Stimulated activated CD4-positive, alpha-beta T cell treated with anti-CD3 and anti-CD28 coated beads, Interleukin-4, amount 100 ng/mL, for 24 hours (primary cell): Measurements from ENCODE around the gene CKAP2L.
A peak's percentile ranks its signal among the peaks of the same experiment; 100 is the strongest.

Experiments
- DNase-seq: peaks from one replicate; pipeline ENCODE4 v3.0.0-alpha.2; 2020

The CKAP2L gene

GRCh38 chr2:112764071-112765044 lies at the start of gene CKAP2L:
Gene CKAP2L (minus strand): TSS chr2:112764609. CDS start chr2:112764598, 11 bp downstream.
- peak; percentile 97 for DNase-seq

GRCh38 chr2:112813280-112813966 lies 49.0 kb upstream of the CKAP2L start:
- no peak for DNase-seq

DNA sequence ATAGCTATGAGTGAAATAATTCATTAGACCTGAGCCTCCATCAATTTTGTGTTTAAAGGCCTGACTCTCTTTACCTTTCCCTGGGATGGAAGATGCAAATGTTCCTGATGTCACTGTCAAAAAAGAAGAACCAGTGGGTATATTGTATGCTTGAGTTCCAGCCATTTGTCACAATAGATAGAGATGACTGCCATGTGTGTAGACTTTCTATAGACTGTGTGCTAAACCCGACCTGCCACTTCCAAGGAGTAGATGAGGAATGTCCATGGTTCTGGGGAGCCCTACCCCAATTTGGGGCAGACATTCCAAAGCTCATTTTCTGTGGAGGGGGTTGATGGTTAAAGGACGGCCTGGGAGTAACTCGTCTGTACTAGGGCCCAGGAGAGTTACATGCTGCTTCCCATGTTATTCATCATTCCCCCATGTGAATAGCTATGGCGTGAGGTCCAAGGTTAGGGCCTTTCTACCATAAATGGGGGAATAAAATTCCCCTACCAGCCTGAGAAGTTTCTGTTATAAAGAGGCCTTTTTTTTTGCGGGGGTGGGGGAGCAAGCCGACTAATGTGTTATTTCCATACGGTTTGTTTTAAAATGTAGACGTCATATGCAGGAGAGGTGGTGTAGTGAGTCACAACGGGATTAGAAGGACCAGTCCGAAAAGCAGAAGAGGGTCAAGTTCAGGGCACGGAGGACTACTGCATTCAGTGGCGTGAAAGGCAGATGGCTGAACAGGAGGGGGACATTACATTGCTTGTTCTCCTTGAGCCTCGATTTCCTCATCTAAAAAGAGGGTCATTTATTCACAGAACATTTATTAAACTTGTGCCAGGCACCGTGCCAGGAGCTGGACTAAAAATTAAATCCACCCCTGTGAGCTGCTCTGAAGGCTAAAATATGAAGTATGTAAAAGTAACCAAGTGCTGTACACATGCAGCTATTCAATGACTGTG lies 48.2 kb upstream of the CKAP2L start:
- no peak for DNase-seq

- peak; percentile 34 for DNase-seq
Measured at GRCh38 chr2:112811841-112812306, 47.5 kb upstream of the CKAP2L start.

GRCh38 chr2:112811276-112811831 lies 46.9 kb upstream of the CKAP2L start:
- DNase-seq = no peak

DNA sequence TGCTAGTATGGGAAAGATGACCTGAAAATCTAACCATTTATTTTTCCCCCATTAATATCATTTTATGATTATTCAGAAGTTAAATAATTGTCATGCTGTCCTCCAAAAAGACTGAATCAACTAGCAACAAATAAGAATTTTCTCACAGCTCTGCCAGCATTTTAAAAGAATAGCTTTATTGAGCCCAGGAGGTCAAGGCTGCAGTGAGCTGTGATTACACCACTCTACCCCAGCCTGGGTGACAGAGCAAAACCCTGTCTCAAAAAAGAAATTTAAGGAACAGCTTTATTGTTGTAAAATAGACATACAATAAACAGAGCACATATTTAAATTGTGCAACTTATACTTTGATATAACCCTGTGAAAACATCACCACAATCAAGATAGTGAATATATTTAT lies 44.7 kb upstream of the CKAP2L start:
- no peak for DNase-seq

DNA sequence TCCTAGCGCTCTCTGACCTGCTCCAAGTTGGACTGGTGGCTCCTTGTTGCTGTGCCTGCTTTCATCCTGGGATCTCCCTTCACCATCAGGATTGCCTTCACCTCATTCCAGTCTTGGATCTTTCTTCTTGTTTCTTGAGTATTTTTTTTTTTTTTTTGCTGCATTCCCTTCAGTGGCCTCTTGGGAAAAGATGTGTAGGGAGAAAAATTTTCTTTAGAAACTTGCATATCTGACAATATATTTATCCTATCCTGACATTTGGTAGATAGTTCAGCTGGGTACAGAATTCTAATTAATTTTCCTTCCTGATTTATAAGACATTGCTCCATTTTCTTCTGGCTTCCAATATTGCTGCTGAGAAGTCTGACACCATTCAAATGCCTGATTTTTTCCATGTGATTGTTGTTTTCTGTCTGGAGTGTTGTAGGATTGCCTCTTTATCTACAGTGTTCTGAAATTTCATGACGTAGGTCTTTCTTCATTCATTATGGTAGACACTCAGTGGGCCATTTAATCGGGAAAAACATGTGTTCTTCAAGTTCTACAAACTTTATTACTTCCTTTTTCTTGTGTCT lies 42.9 kb upstream of the CKAP2L start:
- no peak for DNase-seq

GRCh38 chr2:112805542-112805941 lies 41.1 kb upstream of the CKAP2L start:
- DNase-seq = no peak

- DNase-seq = no peak
Measured at GRCh38 chr2:112803691-112804521, 39.5 kb upstream of the CKAP2L start.

DNA sequence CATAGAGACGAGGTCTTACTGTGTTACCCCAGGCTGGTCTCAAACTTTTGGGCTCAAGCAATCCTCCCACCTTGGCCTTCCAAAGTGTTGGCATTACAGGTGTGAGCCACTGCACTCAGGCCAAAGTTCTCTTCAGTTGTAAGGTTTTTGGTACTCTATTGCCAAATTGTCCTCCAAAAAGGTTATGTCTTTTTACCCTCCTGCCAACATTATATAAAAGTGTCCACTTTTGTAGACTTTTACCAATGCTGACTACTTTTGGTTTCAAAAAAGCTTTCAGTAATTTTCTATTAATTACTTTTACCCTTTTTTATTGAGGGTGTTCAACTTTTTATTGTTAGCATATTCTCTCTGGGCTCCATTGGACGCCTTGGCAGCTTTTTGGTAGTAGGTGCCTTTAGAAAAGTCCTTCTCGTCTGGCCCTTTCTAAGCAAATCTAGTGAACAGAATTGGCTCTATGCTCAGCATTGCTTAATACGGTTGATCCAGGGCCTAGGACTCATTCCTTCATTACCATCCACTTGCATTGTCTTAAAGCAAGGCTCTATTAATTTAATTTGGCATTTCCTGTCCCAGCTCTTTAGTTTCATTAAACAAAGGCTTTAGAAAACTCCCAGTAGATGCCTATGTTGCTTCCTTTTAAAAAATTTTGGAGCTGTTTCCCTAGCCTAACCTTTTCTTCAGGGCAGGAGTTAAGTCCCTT lies 36.6 kb upstream of the CKAP2L start:
- DNase-seq = no peak

GRCh38 chr2:112798979-112799975 lies 34.9 kb upstream of the CKAP2L start:
- no peak for DNase-seq

GRCh38 chr2:112796486-112796885 lies 32.1 kb upstream of the CKAP2L start:
- no peak for DNase-seq

GRCh38 chr2:112795774-112796173 lies 31.4 kb upstream of the CKAP2L start:
- no peak for DNase-seq

- no peak for DNase-seq
Measured at GRCh38 chr2:112794841-112795240, 30.4 kb upstream of the CKAP2L start.

DNA sequence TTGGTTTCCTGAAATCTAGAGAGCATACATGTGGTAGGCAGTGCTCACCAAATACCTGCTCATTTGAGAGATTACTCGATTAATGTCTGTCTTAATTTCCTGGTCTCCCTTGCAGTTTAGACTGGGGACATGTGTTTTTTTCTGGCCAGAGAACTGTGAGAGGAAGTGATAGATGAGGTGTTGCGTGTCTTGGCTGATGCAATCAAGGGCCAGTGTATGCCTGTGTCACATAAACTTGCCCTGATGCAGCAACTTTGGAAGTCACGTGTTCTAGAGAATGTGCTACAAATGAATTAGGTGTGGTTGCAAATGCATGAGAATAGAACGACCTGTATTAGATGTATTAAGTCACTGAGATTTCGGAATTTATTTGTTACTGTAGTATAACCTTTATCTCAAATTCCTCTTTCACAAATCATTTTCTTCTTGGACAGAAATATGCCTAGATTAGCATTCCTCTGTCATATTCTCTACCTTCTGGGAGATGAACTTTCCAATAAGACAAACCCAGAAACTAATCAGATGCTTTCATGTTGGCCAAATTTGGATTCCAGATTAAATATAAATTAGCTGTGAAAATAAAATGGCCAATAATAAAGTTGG lies 29.8 kb upstream of the CKAP2L start:
- peak; percentile 27 for DNase-seq

- no peak for DNase-seq
Measured at GRCh38 chr2:112793449-112793978, 29.1 kb upstream of the CKAP2L start.

GRCh38 chr2:112792419-112792818 lies 28.0 kb upstream of the CKAP2L start:
- DNase-seq = no peak

DNA sequence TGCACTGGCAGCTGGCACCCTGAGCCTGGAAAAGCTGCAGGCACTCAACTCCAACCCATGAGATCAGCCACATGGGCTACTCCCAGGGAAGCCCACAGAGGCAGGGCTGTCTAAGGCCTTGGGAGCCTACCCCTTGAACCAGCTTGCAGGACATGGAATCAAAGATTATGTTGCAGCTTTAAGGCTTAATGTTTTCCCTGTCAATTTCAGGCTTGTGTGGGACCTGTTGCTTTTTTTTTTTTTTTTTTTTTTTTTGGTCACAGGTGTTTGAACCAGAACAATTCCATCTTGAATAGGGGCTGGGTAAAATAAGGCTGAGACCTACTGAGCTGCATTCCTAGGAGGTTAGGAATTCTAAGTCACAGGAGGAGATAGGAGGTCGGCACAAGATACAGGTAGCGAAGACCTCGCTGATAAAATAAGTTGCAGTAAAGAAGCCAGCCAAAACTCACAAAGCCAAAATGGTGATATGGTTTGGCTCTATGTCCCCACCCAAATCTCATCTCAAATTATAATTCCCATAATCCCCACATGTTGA lies 27.4 kb upstream of the CKAP2L start:
- no peak for DNase-seq
